ENCODE results near the gene CFAP70. TPM values are rescaled to one million over a fixed set of nuclear protein-coding genes. Genes with fewer than 3 reads are reported as not detected.
A peak's percentile ranks its signal among the peaks of the same experiment; 100 is the strongest.

The CFAP70 gene
- total RNA-seq, 1 experiment from 2014 or later, result 0.31 TPM

DNA sequence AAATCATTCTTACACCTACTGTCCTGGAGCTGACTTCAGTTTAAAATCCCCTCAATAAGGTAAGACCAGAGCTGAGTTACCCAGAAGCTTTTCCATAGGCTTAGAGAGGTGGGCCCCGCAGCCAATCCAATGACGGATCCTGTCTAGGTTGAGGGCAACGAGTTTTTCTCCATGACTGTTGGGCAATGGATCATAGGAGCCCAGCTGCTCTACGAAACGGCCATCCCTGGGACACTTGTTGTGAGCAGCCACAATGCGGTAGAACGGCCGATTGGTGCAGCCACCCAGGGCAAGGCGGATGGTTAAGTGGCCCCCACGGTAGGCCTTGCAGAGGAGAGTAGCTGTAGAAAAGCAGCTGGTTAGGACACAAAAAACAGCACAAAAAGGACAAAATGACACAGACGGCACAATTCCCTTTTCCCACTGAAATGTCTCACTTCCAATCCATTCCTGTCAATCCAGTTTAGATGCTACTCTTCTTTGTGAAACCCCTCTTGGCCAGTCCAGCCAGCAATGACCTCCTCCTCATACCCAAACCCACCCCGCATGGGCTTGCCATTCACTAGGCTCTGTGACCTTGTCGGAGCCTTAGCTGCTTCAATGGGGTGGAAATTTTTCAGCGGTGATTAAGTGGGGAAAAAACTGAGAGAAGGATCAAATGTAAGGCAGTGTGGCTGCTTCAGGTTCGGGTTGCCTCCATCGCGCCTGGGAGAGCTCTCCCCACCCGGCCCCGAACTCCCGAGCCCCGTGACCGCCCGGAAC, 106.8 kb downstream of the CFAP70 start (continued):
- TF ChIP-seq, protein P1, sequence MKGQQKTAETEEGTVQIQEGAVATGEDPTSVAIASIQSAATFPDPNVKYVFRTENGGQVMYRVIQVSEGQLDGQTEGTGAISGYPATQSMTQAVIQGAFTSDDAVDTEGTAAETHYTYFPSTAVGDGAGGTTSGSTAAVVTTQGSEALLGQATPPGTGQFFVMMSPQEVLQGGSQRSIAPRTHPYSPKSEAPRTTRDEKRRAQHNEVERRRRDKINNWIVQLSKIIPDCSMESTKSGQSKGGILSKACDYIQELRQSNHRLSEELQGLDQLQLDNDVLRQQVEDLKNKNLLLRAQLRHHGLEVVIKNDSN (CRISPR knock-in tag; IDR thresholded peaks at IDR 0.05), result no peak

DNA sequence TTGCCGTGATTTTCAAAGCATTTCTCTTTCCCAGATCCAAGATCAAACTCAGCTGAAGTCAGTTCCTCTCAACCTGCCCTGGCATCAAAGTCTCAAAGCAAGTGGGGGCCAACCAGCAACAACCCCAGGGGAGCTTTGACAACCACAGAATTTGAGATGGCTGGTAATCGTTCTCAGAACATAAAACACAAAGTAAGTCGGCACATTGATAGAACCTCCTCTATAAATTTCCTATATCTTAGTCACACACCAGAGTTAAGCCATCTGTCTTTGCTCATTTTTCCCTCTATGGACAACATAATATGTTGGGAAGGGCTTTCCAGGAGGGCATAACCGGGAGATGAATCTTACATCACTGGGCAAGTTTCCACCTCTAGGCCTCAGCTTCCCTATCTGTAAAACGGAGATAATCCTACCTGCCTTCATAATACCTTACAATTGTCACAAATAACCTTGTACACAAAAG, 110.4 kb downstream of the CFAP70 start:
- peak overlapping the region; percentile 94 for H3K4me3 Mint-ChIP-seq
- DNase-seq (ENCODE audit: low spot score), result no peak
- no peaks in the 10 kb centered on the region for H3K27me3 Mint-ChIP-seq (ENCODE audit: low read depth)
- POLR2A ChIA-PET, result interaction anchor here (1.3 kb wide), 2 partner anchors 342 to 377 kb away, joined by 3 read pairs; no protein-coding TSS in a partner anchor
- no peak for ATAC-seq
- TF ChIP-seq, protein P2, sequence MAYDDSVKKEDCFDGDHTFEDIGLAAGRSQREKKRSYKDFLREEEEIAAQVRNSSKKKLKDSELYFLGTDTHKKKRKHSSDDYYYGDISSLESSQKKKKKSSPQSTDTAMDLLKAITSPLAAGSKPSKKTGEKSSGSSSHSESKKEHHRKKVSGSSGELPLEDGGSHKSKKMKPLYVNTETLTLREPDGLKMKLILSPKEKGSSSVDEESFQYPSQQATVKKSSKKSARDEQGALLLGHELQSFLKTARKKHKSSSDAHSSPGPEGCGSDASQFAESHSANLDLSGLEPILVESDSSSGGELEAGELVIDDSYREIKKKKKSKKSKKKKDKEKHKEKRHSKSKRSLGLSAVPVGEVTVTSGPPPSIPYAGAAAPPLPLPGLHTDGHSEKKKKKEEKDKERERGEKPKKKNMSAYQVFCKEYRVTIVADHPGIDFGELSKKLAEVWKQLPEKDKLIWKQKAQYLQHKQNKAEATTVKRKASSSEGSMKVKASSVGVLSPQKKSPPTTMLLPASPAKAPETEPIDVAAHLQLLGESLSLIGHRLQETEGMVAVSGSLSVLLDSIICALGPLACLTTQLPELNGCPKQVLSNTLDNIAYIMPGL (CRISPR knock-in tag; IDR thresholded peaks at IDR 0.05), result no peak
- TF ChIP-seq, protein P3, sequence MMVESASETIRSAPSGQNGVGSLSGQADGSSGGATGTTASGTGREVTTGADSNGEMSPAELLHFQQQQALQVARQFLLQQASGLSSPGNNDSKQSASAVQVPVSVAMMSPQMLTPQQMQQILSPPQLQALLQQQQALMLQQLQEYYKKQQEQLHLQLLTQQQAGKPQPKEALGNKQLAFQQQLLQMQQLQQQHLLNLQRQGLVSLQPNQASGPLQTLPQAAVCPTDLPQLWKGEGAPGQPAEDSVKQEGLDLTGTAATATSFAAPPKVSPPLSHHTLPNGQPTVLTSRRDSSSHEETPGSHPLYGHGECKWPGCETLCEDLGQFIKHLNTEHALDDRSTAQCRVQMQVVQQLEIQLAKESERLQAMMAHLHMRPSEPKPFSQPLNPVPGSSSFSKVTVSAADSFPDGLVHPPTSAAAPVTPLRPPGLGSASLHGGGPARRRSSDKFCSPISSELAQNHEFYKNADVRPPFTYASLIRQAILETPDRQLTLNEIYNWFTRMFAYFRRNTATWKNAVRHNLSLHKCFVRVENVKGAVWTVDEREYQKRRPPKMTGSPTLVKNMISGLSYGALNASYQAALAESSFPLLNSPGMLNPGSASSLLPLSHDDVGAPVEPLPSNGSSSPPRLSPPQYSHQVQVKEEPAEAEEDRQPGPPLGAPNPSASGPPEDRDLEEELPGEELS (CRISPR knock-in tag; IDR thresholded peaks at IDR 0.05), result no peak
- TF ChIP-seq TP53 (CRISPR knock-in tag; IDR thresholded peaks at IDR 0.05) (no peak), SOX15 (CRISPR knock-in tag; IDR thresholded peaks at IDR 0.05) (no peak), HMGA2 (CRISPR knock-in tag; IDR thresholded peaks at IDR 0.05) (no peak), ZNF416 (CRISPR knock-in tag; IDR thresholded peaks at IDR 0.05) (no peak), IRF2 (CRISPR knock-in tag; IDR thresholded peaks at IDR 0.05; ENCODE audit: borderline replicate concordance, low read depth) (no peak), OVOL2 (CRISPR knock-in tag; IDR thresholded peaks at IDR 0.05; ENCODE audit: borderline replicate concordance) (no peak), ZNF317 (CRISPR knock-in tag; IDR thresholded peaks at IDR 0.05; ENCODE audit: borderline replicate concordance, low read depth) (no peak), ATF1 (CRISPR knock-in tag; IDR thresholded peaks at IDR 0.05) (no peak), JAZF1 (CRISPR knock-in tag; IDR thresholded peaks at IDR 0.05) (no peak), TCF7 (CRISPR knock-in tag; IDR thresholded peaks at IDR 0.05; ENCODE audit: low read depth) (no peak), GRHL2 (CRISPR knock-in tag; IDR thresholded peaks at IDR 0.05; ENCODE audit: insufficient replicate concordance, severe bottlenecking) (no peak), ESRRA (CRISPR knock-in tag; IDR thresholded peaks at IDR 0.05; ENCODE audit: borderline replicate concordance) (no peak), ZNF219 (CRISPR knock-in tag; IDR thresholded peaks at IDR 0.05; ENCODE audit: borderline replicate concordance) (no peak)
- TF ChIP-seq, protein P4, sequence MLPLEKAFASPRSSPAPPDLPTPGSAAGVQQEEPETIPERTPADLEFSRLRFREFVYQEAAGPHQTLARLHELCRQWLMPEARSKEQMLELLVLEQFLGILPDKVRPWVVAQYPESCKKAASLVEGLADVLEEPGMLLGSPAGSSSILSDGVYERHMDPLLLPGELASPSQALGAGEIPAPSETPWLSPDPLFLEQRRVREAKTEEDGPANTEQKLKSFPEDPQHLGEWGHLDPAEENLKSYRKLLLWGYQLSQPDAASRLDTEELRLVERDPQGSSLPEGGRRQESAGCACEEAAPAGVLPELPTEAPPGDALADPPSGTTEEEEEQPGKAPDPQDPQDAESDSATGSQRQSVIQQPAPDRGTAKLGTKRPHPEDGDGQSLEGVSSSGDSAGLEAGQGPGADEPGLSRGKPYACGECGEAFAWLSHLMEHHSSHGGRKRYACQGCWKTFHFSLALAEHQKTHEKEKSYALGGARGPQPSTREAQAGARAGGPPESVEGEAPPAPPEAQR (CRISPR knock-in tag; IDR thresholded peaks at IDR 0.05), result no peak
- TF ChIP-seq, protein P5, sequence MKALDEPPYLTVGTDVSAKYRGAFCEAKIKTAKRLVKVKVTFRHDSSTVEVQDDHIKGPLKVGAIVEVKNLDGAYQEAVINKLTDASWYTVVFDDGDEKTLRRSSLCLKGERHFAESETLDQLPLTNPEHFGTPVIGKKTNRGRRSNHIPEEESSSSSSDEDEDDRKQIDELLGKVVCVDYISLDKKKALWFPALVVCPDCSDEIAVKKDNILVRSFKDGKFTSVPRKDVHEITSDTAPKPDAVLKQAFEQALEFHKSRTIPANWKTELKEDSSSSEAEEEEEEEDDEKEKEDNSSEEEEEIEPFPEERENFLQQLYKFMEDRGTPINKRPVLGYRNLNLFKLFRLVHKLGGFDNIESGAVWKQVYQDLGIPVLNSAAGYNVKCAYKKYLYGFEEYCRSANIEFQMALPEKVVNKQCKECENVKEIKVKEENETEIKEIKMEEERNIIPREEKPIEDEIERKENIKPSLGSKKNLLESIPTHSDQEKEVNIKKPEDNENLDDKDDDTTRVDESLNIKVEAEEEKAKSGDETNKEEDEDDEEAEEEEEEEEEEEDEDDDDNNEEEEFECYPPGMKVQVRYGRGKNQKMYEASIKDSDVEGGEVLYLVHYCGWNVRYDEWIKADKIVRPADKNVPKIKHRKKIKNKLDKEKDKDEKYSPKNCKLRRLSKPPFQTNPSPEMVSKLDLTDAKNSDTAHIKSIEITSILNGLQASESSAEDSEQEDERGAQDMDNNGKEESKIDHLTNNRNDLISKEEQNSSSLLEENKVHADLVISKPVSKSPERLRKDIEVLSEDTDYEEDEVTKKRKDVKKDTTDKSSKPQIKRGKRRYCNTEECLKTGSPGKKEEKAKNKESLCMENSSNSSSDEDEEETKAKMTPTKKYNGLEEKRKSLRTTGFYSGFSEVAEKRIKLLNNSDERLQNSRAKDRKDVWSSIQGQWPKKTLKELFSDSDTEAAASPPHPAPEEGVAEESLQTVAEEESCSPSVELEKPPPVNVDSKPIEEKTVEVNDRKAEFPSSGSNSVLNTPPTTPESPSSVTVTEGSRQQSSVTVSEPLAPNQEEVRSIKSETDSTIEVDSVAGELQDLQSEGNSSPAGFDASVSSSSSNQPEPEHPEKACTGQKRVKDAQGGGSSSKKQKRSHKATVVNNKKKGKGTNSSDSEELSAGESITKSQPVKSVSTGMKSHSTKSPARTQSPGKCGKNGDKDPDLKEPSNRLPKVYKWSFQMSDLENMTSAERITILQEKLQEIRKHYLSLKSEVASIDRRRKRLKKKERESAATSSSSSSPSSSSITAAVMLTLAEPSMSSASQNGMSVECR (CRISPR knock-in tag; IDR thresholded peaks at IDR 0.05; ENCODE audit: borderline replicate concordance), result no peak
- TF ChIP-seq, protein P6, sequence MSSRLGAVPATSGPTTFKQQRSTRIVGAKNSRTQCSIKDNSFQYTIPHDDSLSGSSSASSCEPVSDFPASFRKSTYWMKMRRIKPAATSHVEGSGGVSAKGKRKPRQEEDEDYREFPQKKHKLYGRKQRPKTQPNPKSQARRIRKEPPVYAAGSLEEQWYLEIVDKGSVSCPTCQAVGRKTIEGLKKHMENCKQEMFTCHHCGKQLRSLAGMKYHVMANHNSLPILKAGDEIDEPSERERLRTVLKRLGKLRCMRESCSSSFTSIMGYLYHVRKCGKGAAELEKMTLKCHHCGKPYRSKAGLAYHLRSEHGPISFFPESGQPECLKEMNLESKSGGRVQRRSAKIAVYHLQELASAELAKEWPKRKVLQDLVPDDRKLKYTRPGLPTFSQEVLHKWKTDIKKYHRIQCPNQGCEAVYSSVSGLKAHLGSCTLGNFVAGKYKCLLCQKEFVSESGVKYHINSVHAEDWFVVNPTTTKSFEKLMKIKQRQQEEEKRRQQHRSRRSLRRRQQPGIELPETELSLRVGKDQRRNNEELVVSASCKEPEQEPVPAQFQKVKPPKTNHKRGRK (CRISPR knock-in tag; IDR thresholded peaks at IDR 0.05; ENCODE audit: borderline replicate concordance), result no peak
- H3K36me3 Mint-ChIP-seq, result peaks cover 59% of the 10 kb centered on the region
- CTCF ChIA-PET, result no interaction called here
- peaks cover 41% of the 10 kb centered on the region for H3K4me1 Mint-ChIP-seq
- H3K9me3 Mint-ChIP-seq, result no peaks in the 10 kb centered on the region
- peak overlapping the region; percentile 100 for H3K27ac Mint-ChIP-seq

Measured in WTC11 (cell line).